ENCODE measurements around the gene FBXO11.
"Not testable (repeated sequence)": the region's sequence is repeated elsewhere in the genome, so short reads cannot be mapped to it uniquely, and the experiment has no call there.

Gene FBXO11

GRCh38 chr2:47899915-47900816 is 6.1 kb downstream of the FBXO11 start:
- no peak for DNase-seq
- intact Hi-C loops (cut with DNase I) = loop anchor here (10.0 kb wide), 1 partner anchor 495 kb away; the partner anchor contains the start of gene MSH2

- no peak for DNase-seq
- intact Hi-C loops (cut with DNase I) = no loop called here
These were observed 8.2 kb downstream of the FBXO11 start for GRCh38 chr2:47897883-47898731.

GRCh38 chr2:47897191-47897882 is 9.0 kb downstream of the FBXO11 start:
- DNase-seq; intact Hi-C loops (cut with DNase I): not testable (repeated sequence)

- intact Hi-C loops (cut with DNase I) = no loop called here
- DNase-seq = no peak
These were observed 9.8 kb downstream of the FBXO11 start for GRCh38 chr2:47896450-47896968.

GRCh38 chr2:47893771-47894170 is 12.5 kb downstream of the FBXO11 start:
- intact Hi-C loops (cut with DNase I) = no loop called here
- no peak for DNase-seq

GRCh38 chr2:47892338-47892730 is 14.0 kb downstream of the FBXO11 start:
- no peak for DNase-seq
- intact Hi-C loops (cut with DNase I) = no loop called here

GRCh38 chr2:47891369-47892337 is 14.6 kb downstream of the FBXO11 start:
- DNase-seq = no peak
- intact Hi-C loops (cut with DNase I) = no loop called here

- no peak for DNase-seq
- intact Hi-C loops (cut with DNase I) = no loop called here
These were observed 15.5 kb downstream of the FBXO11 start for GRCh38 chr2:47890711-47891368.

GRCh38 chr2:47888581-47889280 is 17.6 kb downstream of the FBXO11 start:
- intact Hi-C loops (cut with DNase I) = no loop called here
- DNase-seq = no peak

GRCh38 chr2:47876912-47877311 is 29.4 kb downstream of the FBXO11 start:
- intact Hi-C loops (cut with DNase I) = no loop called here
- no peak for DNase-seq

GRCh38 chr2:47872941-47873340 is 33.4 kb downstream of the FBXO11 start:
- DNase-seq = no peak
- intact Hi-C loops (cut with DNase I) = no loop called here

- intact Hi-C loops (cut with DNase I) = no loop called here
- DNase-seq = no peak
These were observed 35.4 kb downstream of the FBXO11 start for GRCh38 chr2:47870641-47871540.

- DNase-seq = no peak
- intact Hi-C loops (cut with DNase I) = no loop called here
These were observed 36.3 kb downstream of the FBXO11 start for GRCh38 chr2:47869859-47870595.

GRCh38 chr2:47868611-47869352 is 37.5 kb downstream of the FBXO11 start:
- intact Hi-C loops (cut with DNase I) = no loop called here

GRCh38 chr2:47867205-47867604 is 39.1 kb downstream of the FBXO11 start:
- DNase-seq = no peak
- intact Hi-C loops (cut with DNase I) = no loop called here

More at GRCh38 chr2:47868611-47869352, 37.5 kb downstream of the FBXO11 start:
- DNase-seq = no peak

GRCh38 chr2:47864566-47864965 is 41.7 kb downstream of the FBXO11 start:
- intact Hi-C loops (cut with DNase I) = no loop called here
- DNase-seq = no peak

All from posterior cingulate gyrus (tissue), 11 donors.